AG08395 (cell line): ENCODE measurements around the gene KRTAP25-1.

Experiments used
- DNase-seq: peaks from one replicate; pipeline ENCODE4 v3.0.0; 2012; ENCODE audit warnings: mixed read lengths, low spot score

KRTAP25-1 gene

GRCh38 chr21:30248844-30249243, 40.5 kb downstream of the KRTAP25-1 start:
- DNase-seq: no peak

DNA sequence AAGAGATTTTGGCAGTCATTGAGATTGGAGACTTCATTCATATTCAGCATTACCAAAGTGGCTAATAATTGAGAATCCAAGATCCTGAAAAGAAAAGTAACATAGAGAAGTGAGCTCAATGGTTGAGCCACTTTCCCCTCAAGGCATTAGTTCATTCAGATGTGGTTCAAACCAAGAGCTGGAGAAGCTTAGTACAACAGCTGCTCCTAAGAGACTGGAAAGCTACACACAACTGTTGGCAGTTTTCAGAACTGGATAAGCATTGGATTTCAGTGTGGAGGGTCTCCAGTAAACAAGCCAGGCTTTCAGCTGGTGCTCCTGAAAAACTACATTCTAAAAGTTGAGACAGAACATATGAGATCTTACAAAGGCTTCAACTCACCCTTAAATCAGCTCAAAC, 44.3 kb downstream of the KRTAP25-1 start:
- no peak for DNase-seq

GRCh38 chr21:30243691-30244090, 45.6 kb downstream of the KRTAP25-1 start:
- DNase-seq: no peak

GRCh38 chr21:30240661-30241060, 48.7 kb downstream of the KRTAP25-1 start:
- DNase-seq: no peak
